ENCODE measurements around the gene CUBN.

The CUBN gene

DNA sequence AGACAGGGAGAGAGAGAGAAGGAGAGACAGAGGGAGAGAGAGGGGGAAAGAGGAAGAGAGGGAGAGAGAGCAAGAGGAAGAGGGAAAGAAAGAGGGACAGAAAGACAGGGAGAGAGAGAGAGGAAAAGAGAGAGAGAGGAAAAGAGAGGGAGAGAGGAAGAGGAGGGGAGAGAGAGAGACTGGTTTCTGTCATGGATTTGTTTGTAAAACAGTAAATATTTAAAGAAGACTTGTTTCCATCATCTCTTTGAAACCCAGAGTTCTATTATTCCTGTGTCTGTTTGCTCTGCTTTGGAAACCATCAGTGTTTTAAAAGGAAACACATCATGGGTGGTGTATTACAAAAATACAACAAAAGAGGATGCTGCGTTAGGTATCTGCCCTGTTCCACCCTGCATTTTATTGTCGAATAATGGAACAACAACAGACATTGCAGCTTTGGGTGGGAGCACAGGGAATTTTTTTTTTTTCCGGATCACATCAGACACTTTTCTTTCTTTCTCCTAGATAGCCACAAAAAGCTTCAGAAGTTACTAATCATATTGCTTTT, 161.7 kb downstream of the CUBN start:
- H3K4me3 ChIP-seq = peak overlapping the region; percentile 11
- no peak for TF ChIP-seq CTCF (IDR thresholded peaks at IDR 0.05)
- peak overlapping the region; percentile 32 to 52 for H3K27ac ChIP-seq
- DNase-seq (ENCODE audit: low spot score) = no peak

DNA sequence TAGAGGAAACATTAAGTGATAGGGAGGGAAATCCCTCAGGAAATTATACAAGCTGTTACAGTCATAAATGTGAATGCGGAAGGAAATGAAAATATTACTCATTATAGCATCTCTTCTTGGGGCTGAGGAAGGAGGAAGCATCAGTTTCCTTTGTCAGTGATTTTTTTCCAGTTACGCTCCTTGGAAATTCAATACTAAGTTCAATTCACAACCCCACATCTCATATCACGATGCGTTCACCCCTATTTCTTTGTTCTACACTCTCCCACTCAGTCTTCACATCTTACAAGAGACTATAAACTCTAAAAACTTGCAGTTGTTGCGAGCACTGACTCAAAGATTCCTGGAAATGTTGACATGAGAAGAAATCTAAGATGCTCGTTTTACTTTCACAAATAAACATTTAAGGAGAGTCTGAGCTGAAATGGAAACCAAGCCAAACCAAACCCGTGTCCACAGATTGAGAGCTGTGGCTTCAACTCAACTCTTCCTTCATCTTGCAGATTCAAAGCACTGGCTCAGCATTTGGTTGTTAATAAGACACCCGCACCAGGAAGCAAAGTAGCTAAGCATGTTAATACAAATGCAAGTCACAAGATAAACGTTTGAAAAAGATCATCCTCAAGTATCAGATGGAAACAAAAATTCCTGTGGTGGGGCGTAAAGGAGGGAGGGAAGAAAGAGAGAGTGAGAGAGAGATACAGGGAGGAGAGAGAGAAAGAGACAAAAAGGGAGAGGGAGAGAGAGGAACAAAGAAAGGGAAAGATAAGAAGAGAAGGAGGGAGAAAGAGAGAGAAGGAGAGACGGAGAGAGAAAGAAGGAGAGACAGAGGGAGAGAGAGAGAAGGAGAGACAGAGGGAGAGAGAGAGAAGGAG, 162.4 kb downstream of the CUBN start:
- peak overlapping the region; percentile 38 for H3K4me3 ChIP-seq
- peak overlapping the region; percentile 52 to 54 for H3K27ac ChIP-seq
- no peak for DNase-seq (ENCODE audit: low spot score)
- no peak for TF ChIP-seq CTCF (IDR thresholded peaks at IDR 0.05)

DNA sequence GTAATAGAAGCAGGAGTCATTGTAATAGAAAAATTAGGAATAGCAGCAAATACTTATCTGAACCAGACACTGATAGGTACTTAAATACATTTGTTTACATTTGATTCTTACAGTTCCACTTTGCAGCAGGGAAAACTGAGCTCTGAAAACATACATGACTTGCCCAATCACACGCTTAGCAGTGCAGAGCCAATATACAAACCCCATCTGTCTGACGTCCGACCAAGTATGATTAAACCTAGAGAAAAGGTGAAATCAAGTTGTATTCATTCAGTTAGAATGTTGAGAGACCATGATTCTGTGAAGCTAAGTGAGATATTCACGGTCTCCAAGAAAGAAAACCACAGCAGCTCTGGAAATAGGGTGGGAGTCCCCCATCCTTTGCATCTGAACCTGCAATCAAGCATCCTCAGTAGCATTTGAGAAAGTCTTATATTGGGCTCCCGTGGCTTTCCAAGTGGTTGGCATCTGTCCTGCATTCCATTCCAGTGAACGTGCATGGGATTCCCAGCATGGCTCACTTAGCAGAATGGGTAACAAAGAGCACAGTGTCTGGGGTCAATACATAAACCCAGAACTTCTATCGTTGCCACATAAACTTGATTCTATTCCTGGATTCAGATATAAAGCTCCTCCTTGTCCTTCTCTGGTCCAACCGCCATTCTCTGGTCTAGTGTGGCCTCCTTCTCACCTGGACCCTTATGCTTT, 163.7 kb downstream of the CUBN start:
- no peak for DNase-seq (ENCODE audit: low spot score)
- no peak for TF ChIP-seq CTCF (IDR thresholded peaks at IDR 0.05)
- Histone ChIP-seq H3K27ac (peak overlapping the region in 1 of 2 donors; percentile 54), H3K4me3 (no peak overlapping the region)

DNA sequence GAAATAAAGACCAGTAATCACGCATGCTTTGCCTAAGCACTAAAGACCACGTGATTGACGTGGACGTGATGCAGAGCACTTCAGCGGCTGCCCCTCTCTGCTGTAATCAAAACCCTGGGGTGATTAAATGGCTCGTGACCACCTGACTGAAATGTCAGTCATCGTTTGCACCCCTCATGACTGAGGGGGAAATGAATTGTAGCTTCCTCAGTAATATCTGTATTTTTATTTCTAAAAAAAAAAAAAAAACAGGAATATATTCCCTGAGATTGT, 164.3 kb downstream of the CUBN start:
- H3K4me3 ChIP-seq = no peak overlapping the region
- H3K27ac ChIP-seq = no peak overlapping the region
- no peak for DNase-seq (ENCODE audit: low spot score)
- TF ChIP-seq CTCF (IDR thresholded peaks at IDR 0.05) = no peak

DNA sequence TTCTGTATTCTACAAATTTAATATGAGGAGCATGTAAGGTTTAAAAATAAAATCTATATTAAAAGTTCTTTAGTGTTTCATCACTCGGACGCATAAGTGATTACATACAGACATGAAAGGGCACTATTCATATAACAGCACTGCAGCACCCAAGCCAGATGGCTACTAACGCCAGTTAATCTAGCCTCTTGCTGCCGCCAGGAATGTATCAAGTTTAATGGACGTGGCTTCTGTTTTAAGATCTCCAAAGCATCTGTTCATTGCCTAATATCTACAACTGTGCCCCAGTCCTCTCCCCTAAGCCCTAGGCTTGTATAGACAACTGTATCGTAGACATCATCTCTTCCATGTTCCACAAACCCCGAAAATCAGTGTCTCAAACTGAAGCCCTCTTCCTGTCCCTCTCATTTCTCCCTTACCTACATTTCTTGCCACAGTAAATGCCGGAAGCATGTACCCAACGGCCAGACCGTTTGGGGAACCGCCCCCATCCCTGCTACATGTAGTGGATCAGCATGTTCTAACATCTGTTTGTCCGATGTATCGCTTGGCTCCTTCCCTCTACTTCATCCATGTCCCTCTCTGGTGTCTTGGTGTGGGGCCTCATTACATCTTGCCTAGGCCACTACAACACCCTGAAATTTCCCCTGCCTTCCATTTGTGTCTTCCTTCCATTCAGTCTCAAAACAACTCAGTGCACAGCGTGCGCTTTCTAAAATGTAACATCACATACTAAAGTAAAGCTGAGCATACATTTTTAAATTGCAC, 164.9 kb downstream of the CUBN start:
- TF ChIP-seq CTCF (IDR thresholded peaks at IDR 0.05) = no peak
- H3K27ac ChIP-seq = no peak overlapping the region
- H3K4me3 ChIP-seq = no peak overlapping the region
- DNase-seq (ENCODE audit: low spot score) = no peak

DNA sequence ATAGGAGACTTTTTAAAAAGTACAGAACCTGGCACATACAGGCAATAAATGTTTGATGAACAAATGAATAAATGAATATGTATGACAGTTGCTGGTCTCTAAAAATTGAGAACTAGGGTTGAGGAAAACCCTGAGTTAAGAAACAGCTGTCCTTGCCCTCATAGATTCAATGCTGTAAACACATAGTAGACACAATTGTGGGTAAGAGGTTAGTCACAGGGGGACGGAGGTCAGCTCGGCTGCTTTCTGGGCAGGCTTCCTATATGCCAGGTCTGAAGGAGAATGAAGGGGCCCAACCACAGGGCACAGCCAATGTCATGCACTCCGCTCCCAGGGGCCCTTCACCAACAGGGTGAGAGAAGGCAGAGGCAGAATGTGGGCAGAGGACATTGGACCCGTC, 169.1 kb downstream of the CUBN start:
- no peak for TF ChIP-seq CTCF (IDR thresholded peaks at IDR 0.05)
- no peak overlapping the region for H3K4me3 ChIP-seq
- H3K27ac ChIP-seq = no peak overlapping the region
- no peak for DNase-seq (ENCODE audit: low spot score)

Data from coronary artery (tissue), 2 donors.